ENCODE results near the gene ZDHHC14.

Gene ZDHHC14

DNA sequence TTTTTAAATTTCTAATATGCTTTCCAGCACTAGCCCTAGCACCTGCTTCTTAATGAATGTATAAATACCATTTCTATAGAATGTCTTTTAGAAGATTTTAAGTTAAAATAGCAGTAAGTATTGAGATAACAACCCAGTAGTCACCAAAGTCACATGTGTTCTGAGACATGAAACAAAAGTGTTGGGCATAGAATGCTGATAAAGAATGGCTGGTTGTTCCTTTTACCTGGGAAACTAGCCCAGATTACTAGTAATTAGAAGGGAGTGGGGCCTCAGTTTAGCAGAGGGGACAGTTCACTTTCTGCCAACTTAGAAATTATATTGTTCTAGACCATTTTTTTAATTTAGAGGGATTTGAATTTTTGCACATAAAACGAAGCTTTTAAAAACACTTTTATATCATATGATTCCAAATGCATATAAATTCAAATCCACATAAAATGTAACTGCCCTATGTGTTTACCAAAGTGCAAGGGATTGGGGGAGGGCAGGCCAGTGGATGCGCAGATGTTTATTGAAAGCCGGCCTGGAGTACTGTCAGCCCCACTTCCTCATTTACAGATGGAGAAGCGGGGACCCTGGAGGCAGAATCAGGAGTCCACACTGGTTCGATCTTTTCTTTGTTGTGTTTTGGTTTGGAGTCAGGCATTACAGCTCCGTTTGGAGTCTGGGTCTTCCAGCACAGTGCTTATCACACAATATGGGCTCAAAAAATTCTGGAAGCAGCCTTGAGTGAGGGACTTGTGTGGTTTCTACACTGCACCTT, 139.8 kb downstream of the ZDHHC14 start:
- DNase-seq = no peak

DNA sequence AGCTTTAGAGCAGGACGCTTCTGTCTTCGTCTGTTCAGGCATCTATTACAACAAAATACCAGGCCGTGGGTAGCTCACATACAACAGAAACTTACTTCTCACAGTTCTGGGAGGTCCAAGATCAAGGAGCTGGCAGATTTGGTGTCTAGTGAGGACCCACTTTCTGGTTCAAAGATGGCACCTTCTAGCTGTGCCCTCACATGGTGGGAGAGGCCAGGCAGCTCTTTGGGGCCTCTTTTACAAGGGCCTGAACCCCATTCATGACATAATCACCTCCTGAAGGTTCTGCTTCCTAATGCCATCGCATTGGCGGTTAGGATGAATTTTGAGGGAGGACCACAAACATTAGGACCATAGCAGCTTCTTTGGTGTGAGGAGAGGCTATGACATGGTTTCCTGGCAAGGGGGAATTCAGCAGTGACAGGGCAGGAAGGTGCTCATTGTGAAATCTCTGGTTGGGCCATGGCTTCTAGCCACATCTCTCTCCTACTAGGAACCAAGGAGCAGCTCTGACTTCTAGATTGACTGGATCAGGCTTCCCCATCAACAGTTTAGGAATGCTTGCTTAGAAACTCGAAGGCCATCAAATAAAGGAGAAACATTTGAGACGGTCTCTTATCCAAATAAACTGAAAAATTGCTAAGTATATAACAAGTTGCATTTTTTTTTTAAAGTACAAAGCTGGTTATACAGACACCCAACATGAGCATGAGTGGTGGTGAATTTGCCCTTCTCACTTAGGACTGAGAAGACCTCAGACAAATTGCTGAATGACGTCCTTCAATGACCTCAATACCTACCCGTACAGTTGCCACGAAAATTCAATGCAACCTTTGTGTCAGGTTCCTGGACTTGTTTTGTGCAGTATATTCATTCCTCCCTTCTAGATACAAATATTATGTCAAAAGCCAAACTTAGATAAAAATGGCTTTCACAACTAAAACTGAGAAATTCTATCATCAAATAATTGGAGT, 140.7 kb downstream of the ZDHHC14 start:
- DNase-seq = no peak

DNA sequence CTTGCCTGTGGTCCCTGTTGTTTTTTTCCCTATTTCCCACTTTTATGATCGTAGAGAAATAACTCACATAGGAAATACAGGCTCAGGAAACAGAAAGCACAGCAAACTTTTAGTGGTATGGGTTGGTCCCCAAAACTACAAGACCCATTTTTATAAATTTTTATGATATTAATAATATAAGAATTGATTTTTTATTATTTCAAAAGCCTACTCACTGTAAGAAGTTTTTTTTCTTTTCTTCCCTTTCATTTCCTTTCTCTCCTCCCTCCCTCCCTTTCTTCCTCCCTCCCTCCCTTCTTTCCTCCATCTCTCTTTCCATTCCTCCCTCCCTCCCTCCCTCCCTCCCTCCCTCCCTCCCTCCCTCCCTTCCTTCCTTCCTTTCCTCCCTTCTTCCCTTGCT, 141.5 kb downstream of the ZDHHC14 start:
- DNase-seq = no peak

DNA sequence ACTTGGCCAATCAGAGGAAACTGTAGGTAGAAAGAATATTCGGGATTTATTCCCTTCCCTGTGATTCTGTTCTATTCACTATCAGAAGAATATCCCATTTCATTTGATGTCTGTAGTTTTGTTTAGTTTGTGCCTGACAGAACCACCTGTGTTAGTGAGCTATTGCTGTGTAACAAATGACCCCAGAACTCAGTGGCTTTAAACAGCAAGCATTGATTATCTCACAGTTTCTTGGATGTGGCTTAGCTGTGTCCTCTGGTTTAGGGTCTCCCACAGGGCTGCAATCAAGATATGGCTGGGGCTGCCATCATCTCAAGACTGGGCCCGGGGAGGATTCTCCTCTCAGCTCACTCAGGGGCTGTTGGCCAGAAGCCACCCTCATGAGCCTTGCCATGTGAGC, 143.7 kb downstream of the ZDHHC14 start:
- DNase-seq = no peak

DNA sequence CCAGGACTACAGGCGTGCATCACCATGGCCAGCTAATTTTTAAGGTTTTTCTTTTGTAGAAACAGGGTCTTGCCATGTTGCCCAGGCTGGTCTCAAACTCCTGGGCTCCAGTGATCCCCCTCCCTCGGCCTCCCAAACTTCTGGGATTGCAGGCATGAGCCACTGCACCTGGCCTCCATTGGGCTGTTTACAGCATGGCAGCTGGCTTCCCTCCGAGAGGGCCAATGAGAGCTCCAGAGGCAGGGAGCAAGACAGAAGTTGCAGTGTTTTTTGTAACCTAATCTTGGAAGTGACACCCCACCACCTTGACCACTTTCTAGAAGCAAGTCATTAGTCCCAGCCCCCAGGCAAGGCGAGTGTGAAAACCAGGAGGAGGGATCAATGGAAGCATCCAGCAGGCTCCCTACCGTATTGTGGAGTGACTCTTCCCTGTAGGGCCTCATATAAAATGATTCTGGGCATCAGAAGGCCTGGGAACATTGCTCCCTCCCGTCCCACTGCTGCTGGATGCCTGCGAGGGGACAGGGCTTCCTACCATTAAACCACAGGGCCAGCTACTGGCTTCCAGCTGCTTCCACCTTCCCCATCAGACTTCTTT, 144.4 kb downstream of the ZDHHC14 start:
- no peak for DNase-seq

DNA sequence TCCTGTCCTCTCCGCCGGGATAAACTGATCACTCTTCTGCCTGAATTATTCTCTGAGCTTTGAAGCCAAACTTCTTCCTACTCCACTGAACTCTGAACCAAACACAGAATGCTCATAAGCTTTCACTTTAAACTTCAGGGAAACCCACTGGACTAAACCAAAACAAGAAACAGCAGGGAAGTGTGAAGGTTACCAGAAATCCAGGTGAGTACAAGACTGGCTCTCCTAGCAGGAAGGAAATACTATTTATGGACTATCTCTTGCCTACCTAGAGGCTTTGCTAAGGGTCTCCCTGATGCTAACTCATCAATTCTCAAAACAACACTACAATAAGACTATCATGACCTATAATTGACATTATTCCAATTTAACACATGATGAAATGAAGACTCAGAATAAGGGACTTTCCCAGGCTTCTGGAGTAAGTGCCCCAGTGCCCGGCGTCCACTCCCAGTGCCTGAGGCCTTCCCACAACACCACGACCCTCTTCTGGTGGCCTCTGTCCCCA, 145.0 kb downstream of the ZDHHC14 start:
- no peak for DNase-seq

DNA sequence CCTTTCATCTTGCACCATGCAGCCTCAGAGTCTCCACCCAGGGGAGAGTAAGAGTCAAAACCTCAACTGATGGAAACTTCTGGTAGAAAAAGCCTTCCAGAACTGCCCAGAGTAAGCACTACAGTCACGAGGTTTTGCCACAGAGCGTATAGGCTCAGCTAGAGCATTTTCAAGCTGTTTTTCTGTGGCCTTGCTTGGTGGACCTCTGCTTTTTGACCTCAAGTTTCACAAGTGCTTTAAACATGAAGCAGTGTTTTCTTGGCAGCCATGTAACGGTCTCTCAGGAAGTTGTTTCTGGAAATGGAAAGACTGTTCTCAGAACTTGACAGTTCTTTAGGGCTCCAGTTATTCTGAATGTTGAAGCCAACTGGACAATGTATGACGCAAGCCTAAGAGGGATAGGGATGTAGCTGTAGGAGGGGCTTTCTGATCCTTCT, 146.5 kb downstream of the ZDHHC14 start:
- no peak for DNase-seq

DNA sequence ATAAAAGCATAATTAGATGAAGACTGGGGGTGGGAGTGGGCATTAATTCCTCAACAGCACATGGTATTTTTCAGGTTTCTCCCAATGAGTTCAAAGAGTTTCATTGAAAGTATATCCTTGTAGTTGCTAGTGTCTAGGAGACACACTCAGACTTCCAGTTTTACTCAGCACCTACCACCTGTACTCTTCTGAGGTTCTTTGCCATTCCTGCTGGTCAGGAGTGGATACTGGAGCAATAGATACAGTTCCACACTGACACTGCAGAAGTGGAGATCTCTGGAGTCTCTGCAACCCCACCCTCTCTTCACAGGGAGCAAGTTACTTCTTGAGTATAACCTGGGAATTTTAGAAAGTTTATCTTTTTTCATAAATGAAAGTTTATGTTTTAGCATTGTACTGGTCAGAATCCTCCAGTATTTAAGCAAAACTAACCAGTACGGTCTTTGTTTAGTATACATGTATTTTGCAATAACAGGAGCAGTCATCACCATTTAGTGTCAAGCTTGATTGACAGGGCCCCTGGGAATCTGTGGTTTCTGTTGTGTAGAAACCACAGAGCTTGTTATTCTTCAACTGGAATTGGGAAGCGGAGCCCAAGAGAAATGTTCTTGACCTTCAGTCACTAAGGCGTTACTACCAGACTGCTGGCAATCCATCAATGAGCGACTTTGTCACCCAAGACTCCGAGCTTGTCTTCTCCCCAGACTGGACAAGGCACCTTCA, 148.1 kb downstream of the ZDHHC14 start:
- no peak for DNase-seq

DNA sequence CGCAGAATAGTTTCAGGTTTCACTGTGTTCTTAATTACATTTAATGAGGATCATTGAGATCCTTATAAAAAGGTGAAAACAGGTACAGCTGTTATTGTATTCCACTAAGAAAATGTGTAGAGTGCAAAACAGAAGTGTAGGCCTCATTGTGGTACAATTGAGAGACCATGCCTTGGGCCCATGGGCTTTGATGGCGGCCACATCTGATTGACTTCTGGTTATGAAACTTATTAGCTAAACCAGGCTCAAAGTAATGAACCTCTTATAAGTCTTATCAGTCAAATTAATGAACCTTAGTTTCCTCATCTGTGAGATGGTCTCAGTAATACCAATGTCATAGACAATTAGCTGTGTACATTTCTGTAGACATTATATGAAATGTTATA, 148.7 kb downstream of the ZDHHC14 start:
- DNase-seq = no peak

DNA sequence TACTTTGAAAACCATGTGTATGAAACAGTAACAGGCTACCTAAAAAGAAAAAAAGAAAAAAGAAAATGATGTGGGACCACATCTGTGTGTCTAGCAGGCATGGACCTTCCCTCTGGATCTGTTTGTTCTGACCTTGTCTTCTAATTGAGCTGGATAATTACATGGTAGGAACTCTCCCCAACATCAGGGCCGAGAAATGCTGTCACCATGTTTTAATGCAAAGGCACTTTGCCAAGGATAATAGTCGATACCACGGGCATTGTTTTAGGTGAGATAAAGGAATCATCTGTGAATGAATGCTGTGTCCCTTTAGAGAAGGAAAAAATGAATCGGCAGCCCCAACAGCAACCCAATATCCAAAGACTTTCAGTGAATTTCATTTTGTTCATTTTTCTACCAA, 149.1 kb downstream of the ZDHHC14 start:
- no peak for DNase-seq

DNA sequence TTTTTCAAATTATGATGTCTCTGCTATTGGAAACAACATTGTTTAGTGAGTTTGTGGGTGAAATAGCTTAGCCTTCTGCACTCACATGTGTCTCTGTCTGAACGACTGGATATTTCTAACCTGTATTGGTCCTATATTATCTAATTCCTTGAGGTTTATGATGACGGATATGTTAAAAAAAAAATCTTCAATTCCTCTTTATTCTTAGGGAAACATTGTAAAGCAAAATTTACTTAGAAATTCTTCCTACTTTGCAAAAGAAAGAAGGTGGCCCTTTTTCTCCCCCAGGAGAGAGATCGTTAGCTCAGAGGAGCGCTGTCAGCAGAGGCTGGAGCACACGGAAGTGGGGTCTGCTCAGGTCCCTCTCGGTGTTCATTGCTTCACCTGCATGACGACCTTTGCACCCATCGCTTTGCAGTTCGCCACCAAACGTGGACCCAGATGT, 149.8 kb downstream of the ZDHHC14 start:
- DNase-seq = no peak

DNA sequence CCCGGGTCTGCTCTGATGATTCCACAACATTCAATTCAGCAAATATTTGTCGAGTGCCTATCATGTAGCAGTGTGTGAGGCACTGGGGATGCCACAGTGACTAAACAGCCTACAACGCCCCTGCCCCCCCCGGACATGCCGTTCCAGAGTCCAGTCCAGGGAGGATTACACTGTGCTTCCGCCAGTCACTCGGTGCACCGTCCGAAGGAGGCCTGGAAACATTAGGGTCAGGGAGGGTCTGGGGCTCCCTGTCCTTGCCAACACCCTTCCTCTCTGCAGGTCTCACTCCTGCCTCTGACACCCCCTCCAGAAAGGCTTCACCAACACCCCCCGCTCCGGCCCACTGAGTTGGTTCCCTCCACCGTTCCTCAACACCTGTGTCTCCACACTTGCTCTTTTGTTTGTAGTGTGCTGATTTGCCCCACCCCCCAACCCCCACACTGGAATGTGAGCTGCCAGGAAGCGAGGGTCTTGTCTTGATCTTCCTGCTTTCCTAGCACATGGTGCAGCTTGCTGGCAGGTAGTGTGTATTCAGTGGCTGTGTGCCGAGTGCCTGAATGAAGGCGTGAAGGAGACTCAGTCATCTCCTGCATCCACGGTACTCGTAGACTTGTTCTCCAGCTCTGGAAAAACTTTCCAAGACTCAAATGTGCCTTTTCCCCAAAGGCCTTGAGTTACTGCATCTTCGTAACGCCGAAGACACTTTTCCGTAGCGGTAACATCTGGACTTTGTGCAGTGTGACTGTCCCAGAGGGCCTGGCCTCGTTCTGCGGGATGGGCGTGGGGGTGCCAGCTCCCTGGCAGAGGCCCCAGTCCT, 150.4 kb downstream of the ZDHHC14 start:
- no peak for DNase-seq

DNA sequence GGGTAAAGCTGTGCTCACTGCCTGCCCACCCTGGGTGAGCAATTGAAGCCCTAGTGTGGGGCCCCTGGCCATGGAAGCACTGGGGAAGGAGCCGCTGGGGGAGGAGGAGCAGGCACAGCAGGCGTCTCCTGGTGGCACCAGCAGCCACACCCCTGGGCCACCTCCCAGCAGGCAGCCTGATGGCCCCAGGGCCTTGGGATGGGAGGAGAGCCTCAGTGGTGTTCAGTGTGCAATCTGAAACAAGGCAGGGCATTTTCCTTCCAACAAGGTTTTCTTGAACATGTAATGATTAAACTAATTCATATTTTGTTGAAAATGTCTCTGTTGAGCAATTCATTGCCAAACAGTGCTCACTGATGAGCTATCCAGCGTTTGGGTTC, 151.0 kb downstream of the ZDHHC14 start:
- DNase-seq = no peak

DNA sequence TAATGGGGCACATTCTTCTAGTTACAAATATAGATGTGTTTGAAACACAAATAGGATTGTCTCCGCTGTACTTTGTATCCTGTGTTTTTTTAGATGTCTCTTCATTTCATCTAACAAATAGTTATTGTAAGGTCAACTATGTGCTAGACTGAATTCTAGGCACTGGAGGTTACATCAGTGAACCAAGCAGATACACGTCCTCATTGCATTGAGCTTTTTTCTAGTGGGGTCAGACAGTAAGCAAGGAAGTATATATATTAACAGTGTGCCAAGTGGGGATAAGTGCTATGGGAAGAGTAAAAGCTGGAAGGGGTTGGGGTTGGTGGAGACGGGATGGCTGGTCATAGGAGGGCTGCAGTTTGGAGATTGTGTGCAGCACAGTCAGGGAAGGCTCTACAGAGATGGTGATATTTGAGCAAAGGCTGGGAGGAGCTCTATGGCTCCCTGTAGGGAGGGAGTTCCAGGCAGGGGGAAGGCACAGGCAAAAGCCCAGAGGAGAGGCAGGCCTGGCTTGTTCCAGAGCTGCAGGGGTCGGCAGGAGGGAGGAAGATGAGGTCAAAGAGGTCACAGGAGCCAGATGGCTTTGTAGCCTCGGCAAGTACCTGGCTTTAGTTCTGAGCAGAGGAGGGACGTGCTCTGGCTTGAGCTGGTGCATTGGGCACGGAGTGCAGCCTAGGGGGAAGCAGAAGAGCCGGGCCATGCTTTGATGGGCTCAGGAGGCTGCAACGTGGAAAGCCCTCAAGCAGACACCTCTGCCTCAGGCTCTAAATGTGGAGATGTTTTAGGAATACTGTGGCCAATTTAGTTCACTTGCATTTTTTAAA, 152.3 kb downstream of the ZDHHC14 start:
- DNase-seq = no peak

DNA sequence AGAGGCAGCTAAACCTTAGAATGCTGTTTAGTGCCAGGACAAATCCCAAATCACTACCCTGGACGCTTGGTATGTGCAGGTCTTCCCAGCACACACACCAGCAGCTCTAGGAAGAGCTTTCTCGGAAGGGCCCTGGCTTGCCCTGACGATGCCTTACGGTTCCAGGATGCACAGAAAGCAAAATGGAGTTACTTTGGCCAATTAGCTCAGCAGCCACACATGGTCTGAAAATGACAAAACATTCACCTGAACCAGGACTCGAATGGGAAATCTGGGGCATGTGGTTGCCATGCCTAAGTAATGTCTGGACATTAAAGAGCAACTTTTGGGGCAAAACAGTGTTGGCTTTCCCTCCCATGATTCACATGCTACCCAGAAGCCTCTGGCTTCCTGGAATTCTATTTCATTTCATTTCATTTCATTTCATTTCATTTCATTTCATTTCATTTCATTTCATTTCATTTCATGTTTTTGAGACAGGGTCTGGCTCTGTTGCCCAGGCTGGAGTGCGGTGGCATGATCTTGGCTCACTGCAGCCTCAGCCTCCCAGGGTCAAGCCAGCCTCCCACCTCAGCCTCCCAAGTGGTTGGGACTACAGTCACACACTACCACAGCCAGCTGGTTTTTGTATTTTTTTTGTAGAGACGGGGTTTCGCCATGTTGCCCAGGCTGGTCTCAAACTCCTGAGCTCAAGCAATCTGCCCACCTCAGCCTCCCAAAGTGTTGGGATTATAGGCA, 153.3 kb downstream of the ZDHHC14 start:
- DNase-seq = no peak

DNA sequence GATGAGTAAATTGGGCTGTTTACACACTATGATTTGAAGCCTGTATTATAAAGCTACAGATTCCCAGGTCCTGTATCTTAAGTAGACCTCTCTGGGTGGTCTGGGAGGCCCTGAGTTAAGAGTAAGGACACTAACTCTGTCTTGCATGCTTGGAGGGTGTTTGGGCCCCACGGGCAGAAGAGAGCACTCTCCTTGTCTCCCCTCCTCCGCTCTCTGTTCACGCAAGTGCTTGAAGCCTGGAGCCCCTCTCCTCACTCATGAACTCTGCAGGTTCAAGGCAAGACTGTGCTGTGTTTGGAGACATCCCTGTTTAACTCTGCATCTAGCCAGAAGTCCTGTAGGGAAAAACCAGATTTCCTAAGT, 154.0 kb downstream of the ZDHHC14 start:
- no peak for DNase-seq

DNA sequence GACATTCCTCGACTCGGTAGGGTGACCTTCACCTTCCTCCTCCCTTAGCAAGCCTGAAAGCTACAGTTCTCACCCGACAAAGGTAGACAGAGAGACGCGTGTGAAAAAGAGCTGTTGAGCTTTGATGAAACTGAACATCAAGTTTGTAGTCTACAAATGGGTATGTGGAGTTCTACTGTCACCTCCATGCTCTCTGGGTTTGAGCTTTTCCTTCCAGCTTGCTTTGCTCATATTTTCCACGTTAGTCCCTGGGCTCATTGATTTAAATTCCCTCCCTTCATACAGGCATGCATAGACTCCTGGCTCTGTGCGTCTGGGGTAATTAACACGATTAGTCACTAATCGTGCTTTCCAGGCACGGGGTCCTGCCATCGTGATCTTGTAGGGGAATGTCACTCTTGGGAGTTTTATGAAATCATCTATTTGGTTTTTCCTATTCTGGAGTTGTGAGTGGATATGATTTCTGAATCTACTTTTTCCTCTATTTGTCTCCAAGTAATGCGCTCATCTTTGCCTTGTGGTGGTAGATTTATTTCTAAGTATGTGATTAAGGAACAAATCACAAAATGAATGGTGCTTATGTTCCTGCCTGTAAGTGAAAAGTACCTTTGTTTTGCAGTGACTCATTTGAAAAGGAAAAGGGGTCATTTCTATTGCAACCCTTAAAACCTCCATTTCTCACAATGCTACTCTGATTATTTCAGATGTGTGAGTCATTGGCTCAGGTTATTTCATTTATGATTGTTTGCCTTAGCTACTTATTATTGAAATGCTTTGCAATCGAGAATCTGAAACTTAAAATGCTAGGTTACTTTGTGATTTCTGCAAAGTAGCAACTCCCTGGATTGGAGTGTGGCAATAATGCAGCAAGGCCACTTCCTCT, 154.6 kb downstream of the ZDHHC14 start:
- peak in 1 of 2 experiments; percentile 53 for DNase-seq

DNA sequence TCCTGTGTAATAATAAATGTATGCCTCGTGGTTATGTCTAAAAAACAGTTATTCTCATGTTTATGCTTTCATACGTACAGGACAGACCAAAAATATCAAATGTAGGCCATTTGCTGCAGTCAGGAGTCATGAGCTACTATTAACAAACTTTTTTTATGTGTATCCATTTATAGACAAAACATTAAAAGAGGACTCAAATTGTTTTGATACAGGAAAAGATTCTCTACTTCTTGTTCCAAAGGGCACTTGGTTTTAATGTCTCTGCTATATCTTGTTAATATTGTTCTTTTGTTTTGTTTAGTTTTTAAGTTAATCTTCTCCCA, 155.2 kb downstream of the ZDHHC14 start:
- DNase-seq = no peak

DNA sequence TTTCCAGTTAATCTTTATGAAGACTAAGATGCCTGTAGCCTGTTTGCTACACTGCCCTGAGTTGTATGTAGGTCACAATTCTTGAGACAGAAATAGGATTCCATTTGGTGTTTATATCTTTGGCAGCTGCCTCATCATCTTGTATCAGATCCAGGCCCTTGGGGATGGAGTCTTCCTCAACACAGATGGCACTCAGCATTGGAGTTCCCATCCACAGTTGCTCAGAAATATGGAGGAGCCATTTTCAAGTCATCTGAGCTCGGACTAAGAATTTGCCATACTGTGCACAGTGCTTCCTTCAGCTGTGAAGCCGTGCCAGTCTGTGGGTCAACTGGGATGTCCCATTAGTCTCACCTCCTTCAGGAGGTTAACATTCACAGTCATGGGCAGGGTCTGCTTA, 156.6 kb downstream of the ZDHHC14 start:
- DNase-seq = no peak
